Ovary (tissue), 3 donors: Measurements from ENCODE around the gene RPRD1B.

Source experiments
- CTCF ChIP-seq, 3 donors: fragments of 450-650 bp in 2 of 3; fragments of 200-600 bp in 1 of 3; IDR thresholded peaks; one replicate each; pipeline versions ENCODE4 v1.5.1 to v1.8.0; 2016 to 2022; ENCODE audit warnings: antibody characterized with exemption in 3 of 3, mild to moderate bottlenecking in 1 of 3
- POLR2A ChIP-seq: fragments of 450-650 bp; IDR thresholded peaks from one replicate; pipeline ENCODE4 v1.6.1; 2017; ENCODE audit warnings: antibody characterized with exemption, mild to moderate bottlenecking, moderate library complexity
- donor health status: DM: no; HTN: no; CAD: no.

GRCh38 chr20:38079353-38079752 is 45.8 kb downstream of the RPRD1B start:
- TF ChIP-seq POLR2A (no peak), CTCF (IDR thresholded peaks at IDR 0.05) (no peak)
